ENCODE results near the gene ZNF598. TPM values are rescaled to one million over a fixed set of nuclear protein-coding genes. Genes with fewer than 3 reads are reported as not detected.

The ZNF598 gene
- total and polyA plus RNA-seq, 2 of the 13 experiments (the other 11 are each of a cell fraction or from before 2014, with no cell fraction given): 13.5 to 14.2 TPM

DNA sequence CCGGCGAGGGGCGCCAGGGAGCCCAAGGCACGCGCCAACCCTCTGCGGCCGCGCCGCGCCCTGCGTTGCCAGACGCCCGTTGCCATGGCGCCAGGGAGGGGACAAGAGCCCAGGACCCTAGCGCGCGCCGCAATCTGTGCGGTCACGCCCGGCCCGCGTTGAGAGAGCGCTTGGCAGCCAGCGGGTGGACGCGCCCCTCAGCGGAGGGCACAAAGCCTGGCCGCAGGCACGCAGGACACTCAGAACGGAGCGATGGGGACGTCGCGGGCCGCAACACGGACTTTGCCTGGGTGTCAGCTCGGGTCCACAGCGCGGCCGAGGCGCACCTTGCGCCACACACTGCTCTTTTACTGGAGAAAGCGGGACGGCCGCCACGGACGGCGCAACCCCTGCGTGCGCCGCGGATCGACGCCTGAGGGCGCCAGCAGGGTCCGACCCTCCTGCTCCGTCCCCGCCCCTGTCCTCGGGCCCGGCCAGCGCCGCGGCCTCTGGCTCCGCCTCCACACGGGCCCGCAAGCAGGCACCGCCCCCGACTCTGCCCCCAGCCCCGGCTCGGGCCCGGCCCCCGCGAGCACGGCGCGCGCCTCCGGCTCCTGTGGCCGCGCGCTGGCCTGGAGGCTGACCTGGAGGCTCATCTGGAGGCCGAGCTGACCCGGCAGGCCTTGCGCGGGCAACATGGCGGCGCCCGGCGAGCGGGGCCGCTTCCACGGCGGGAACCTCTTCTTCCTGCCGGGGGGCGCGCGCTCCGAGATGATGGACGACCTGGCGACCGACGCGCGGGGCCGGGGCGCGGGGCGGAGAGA is 25.9 kb downstream of the ZNF598 start, which contains the start of gene GFER (continued):
- TF ChIP-seq, protein P1, sequence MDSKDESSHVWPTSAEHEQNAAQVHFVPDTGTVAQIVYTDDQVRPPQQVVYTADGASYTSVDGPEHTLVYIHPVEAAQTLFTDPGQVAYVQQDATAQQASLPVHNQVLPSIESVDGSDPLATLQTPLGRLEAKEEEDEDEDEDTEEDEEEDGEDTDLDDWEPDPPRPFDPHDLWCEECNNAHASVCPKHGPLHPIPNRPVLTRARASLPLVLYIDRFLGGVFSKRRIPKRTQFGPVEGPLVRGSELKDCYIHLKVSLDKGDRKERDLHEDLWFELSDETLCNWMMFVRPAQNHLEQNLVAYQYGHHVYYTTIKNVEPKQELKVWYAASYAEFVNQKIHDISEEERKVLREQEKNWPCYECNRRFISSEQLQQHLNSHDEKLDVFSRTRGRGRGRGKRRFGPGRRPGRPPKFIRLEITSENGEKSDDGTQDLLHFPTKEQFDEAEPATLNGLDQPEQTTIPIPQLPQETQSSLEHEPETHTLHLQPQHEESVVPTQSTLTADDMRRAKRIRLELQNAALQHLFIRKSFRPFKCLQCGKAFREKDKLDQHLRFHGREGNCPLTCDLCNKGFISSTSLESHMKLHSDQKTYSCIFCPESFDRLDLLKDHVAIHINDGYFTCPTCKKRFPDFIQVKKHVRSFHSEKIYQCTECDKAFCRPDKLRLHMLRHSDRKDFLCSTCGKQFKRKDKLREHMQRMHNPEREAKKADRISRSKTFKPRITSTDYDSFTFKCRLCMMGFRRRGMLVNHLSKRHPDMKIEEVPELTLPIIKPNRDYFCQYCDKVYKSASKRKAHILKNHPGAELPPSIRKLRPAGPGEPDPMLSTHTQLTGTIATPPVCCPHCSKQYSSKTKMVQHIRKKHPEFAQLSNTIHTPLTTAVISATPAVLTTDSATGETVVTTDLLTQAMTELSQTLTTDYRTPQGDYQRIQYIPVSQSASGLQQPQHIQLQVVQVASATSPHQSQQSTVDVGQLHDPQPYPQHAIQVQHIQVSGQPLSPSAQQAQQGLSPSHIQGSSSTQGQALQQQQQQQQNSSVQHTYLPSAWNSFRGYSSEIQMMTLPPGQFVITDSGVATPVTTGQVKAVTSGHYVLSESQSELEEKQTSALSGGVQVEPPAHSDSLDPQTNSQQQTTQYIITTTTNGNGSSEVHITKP (CRISPR knock-in tag; IDR thresholded peaks at IDR 0.05; ENCODE audit: low read depth): 0 out of 2 replicates have a peak, but pooled peaks have one; percentile 13
- TF ChIP-seq TGIF2 (CRISPR knock-in tag; IDR thresholded peaks at IDR 0.05) (peak; percentile 65; the same call in 1 of the 2 replicates), ZNF792 (CRISPR knock-in tag; IDR thresholded peaks at IDR 0.05) (no peak), NR2C2 (CRISPR knock-in tag; IDR thresholded peaks at IDR 0.05; ENCODE audit: borderline replicate concordance) (peak; percentile 94), SRSF4 (IDR thresholded peaks at IDR 0.05; ENCODE audit: low read depth, low read length, poor library complexity, severe bottlenecking) (no peak), RFX5 (IDR thresholded peaks at IDR 0.05; ENCODE audit: low read depth, low read length) (no peak), ZNF317 (CRISPR knock-in tag; IDR thresholded peaks at IDR 0.05) (no peak), REL (CRISPR knock-in tag; conservative IDR thresholded peaks at IDR 0.05) (no peak), ZNF333 (CRISPR knock-in tag; IDR thresholded peaks at IDR 0.05; ENCODE audit: borderline replicate concordance) (0 out of 2 replicates have a peak, but pooled peaks have one; percentile 48), ZNF816 (CRISPR knock-in tag; IDR thresholded peaks at IDR 0.05; ENCODE audit: borderline replicate concordance) (peak; percentile 45), STAG1 (CRISPR knock-in tag; IDR thresholded peaks at IDR 0.05) (peak; percentile 34; the same call in 1 of the 2 replicates), SP1 (IDR thresholded peaks at IDR 0.05) (no peak), SP1 (CRISPR knock-in tag; IDR thresholded peaks at IDR 0.05) (no peak; the same call in 1 of the 2 replicates), ELF4 (CRISPR knock-in tag; IDR thresholded peaks at IDR 0.05; ENCODE audit: borderline replicate concordance) (no peak), SIX1 (CRISPR knock-in tag; IDR thresholded peaks at IDR 0.05; ENCODE audit: borderline replicate concordance) (no peak), ZNF788 (CRISPR knock-in tag; IDR thresholded peaks at IDR 0.05; ENCODE audit: borderline replicate concordance) (peak; percentile 74), ZNF550 (CRISPR knock-in tag; IDR thresholded peaks at IDR 0.05; ENCODE audit: borderline replicate concordance) (no peak), NR2F6 (IDR thresholded peaks at IDR 0.05) (peak; percentile 95), NR2F6 (CRISPR knock-in tag; IDR thresholded peaks at IDR 0.05) (peak; percentile 100), ONECUT2 (CRISPR knock-in tag; IDR thresholded peaks at IDR 0.05) (no peak), ZNF282 (IDR thresholded peaks at IDR 0.05; ENCODE audit: partially characterized antibody) (no peak), PAX8 (CRISPR knock-in tag; IDR thresholded peaks at IDR 0.05; ENCODE audit: borderline replicate concordance) (no peak)
- TF ChIP-seq, protein P2, sequence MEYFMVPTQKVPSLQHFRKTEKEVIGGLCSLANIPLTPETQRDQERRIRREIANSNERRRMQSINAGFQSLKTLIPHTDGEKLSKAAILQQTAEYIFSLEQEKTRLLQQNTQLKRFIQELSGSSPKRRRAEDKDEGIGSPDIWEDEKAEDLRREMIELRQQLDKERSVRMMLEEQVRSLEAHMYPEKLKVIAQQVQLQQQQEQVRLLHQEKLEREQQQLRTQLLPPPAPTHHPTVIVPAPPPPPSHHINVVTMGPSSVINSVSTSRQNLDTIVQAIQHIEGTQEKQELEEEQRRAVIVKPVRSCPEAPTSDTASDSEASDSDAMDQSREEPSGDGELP (IDR thresholded peaks at IDR 0.05; ENCODE audit: borderline replicate concordance, low read depth): no peak
- TF ChIP-seq, protein P3, sequence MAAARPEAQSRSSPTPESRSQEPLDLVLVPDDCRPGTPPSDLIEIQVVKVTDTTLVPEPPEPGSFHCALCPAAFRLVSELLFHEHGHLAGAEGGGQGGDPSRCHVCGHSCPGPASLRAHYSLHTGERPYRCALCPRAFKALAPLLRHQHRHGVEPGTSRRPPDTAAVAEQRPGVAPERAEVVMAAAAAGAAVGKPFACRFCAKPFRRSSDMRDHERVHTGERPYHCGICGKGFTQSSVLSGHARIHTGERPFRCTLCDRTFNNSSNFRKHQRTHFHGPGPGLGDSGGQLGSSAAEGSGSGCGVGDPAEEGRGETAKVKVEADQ (CRISPR knock-in tag; IDR thresholded peaks at IDR 0.05; ENCODE audit: borderline replicate concordance): peak; percentile 73; the same call in 1 of the 2 replicates
- TF ChIP-seq, protein P4, sequence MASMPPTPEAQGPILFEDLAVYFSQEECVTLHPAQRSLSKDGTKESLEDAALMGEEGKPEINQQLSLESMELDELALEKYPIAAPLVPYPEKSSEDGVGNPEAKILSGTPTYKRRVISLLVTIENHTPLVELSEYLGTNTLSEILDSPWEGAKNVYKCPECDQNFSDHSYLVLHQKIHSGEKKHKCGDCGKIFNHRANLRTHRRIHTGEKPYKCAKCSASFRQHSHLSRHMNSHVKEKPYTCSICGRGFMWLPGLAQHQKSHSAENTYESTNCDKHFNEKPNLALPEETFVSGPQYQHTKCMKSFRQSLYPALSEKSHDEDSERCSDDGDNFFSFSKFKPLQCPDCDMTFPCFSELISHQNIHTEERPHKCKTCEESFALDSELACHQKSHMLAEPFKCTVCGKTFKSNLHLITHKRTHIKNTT (CRISPR knock-in tag; IDR thresholded peaks at IDR 0.05): no peak

All from HepG2 (cell line).